NCI-H2227 (cell line): Measurements from ENCODE around the gene OR7G2.
"Not testable (repeated sequence)": the region's sequence is repeated elsewhere in the genome, so short reads cannot be mapped to it uniquely, and the experiment has no call there.

ENCODE experiments used
- DNase-seq: peaks from one replicate; lab custom pipeline; 2025; ENCODE audit not compliant: unreplicated experiment; lab: John Stamatoyannopoulos, UW

The OR7G2 gene

DNA sequence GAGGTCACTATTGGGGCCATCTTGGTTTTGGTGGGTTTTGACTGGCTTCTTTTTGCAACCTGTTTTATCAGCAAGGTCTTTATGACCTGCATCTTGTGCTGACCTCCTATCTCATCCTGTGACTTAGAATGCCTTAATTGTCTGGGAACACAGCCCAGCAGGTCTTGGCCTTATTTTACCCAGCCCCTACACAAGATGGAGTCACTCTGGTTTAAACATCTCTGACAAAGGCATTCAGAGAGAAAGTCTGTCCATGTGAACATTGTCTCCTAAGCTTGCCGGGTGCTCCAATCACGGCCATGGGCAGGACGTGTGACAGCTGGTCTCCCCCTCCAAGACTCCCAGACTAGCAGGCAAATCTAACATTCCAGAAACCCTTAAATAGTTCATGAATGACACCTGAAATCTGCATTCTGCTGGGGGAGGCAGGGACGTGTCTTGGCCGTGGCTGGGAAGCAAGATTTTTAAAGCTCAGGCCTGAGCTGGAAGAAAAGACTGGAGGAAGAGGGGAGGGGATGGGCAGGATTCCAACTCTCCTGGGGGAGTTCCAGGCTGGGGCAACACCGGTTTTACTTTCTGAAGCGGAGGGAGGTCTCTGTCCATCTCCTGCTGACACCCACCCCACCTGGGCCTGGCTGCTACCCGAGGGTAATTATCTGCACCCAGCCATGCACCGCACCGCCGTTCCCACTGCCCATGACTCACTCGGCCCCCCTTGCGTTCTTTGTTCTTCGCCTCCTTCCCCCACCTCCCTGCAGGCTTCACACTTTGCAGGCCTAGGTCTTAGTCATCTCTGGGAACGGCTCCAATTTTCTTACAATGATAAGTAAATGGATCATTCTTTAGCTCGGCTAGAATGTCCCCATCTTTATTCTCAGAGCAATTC lies 32.0 kb downstream of the OR7G2 start:
- peak; percentile 67 for DNase-seq

DNA sequence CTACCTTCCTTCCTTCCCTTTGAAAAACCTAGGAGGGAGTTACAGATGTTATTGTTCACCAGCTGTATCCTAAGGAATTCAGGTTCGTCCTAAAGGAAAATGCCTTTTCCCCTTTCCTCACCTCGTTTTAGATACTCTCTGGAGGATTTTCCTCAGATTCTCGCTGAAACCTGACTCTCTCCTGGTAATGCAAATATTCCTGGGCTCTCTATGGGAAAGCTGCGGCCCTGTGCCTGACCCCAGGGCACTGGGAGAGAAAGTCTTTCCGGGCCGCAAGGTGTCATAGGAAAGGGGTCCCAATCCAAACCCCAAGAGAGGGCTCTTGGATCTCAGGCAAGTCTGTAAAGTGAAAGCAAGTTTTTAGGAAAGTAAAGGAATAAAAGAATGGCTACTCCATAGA lies 33.5 kb downstream of the OR7G2 start:
- DNase-seq: no peak

DNA sequence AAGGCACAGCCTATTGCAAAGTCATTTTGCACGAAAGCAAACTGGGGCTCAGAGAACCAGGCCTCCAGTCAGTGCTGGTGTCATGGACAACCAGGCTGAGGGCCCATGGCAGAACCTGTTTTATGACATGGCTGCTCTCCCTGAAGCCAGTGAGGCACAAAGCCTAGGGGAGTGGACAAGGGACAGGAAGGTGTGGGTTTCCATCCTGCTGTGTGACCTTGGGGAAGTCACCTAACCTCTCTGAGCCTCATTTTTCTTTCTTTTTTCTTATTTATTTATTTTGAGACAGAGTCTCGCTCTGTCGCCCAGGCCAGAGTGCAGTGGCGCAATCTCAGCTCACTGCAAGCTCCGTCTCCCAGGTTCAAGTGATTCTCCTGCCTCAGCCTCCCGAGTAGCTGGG lies 35.6 kb downstream of the OR7G2 start:
- not testable (repeated sequence) for DNase-seq

DNA sequence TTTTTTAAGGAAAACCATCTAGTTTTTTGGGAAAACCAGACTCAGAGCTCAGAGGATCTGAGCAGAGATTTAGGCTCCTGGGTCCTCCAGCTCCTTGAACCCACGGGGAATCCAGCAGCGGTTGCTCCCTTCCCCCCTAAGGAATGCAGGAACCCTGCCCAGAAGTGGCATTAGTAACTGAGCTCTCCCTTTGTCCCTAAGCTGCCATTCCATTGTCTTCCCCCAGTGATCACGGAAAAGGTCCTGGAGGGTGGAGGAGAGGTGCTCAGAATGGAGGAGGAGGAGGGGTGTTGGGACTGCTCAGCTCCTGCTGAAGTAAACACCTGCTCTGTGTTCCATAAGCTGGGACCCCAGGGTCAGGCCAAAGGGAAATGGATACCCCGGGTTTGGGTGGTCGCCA lies 37.2 kb downstream of the OR7G2 start:
- DNase-seq: no peak

DNA sequence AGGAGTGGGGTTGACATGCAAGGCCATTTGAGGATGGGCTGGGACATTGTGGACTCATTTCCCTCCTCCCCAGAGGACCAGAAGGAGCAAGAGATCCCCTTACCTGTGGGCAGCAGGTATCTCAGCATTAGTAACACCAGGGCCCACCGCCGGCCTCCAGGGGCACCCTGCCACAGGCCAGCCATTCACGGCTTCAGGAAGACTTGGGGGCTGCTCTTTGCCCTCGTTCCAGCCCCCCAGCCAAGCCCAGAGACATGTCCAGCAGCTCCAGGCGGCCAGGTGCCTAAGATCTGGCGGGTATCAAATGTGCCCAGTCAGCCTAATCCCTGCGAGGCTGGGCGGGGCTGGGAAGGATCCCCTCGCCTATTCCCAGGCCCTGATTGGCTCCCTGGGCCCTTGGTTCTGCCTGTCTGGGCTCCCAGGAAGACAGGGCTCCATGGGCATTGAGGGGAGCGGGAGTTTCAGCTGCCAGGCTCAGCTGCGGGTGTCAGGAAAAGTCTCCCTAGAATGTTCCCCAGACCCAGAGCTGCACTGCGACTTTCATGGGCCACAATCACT lies 41.7 kb downstream of the OR7G2 start:
- DNase-seq: no peak

DNA sequence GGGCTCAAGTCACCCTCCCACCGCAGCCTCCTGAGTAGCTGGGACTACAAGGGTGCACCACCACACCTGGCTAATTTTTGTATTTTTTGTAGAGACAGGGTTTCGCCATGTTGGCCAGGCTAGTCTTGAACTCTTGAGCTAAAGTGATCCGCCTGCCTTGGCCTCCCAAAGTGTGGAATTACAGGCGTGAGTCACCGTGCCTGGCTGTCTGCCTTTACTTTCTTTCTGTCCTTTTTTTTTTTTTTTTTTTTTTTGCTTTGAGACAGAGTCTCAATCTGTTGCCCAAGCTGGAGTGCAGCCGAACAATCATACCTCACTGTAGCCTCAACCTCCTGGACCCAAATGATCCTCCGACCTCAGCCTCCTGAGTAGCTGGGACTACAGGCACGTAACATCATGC lies 45.4 kb downstream of the OR7G2 start:
- DNase-seq: no peak

DNA sequence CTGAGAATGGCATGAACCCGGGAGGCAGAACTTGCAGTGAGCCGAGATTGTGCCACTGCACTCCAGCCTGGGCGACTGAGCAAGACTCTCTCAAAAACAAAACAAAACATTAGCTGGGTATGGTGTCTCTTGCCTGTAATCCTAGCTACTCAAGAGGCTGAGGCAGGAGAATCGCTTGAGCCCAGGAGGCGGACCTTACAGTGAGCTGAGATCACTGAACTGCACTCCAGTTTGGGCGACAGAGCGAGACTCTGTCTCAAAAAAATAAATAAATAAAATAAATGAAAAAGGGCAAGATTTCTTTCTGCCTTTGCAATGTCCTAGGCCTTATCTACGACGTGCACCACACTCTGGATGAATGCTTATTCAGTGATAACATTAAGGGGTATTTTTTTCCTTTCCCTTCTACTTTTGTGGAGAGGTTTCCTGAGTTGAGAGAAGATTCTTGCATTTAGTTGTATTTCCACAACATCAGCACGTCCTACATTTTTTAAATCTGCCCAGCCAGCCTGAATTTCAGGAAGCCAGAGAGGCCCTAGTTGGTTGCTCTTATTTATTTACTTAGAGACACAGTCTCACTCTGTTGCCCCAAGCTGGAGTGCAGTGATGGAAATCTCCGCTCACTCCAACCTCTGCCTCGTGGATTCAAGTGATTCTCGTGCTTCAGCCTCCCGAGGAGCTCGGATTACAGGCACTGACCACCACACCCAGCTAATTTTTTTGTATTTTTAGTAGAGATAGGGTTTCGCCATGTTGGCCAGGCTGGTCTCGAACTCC lies 46.5 kb downstream of the OR7G2 start:
- DNase-seq: no peak

DNA sequence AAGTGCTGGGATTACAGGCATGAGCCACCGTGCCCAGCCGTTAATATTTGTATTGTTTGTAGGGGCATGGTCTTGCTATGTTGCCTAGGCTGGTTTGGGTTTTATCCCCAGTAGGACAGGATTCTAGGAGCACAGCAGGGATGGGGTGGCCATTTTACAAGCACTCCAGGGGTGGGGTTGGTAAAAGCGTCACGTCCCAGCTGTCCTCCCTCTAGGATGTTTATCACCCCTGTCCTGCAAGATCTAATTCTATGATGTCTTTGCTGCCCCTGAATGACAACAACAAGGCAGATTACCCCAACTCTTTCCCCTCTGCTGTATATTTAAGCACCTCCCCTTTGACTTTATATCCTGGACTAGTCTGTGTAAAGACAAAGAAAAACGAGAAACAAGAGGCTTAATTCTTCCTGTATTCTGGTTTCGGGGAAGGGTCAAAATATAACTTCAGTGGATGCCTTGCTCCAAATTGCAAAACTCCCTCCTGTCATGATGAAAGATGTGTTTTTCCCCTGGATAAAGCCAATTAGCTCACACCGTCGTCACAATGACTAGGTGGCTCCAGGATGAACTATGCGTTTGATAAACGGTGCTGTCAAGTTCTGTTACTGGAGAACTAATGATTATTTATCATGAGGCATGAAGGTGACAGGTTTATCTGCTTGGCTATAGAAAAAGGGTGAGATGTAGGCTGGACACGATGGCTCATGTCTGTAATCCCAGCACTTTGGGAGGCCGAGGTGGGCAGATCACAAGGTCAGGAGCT lies 48.2 kb downstream of the OR7G2 start:
- DNase-seq: peak; percentile 26

DNA sequence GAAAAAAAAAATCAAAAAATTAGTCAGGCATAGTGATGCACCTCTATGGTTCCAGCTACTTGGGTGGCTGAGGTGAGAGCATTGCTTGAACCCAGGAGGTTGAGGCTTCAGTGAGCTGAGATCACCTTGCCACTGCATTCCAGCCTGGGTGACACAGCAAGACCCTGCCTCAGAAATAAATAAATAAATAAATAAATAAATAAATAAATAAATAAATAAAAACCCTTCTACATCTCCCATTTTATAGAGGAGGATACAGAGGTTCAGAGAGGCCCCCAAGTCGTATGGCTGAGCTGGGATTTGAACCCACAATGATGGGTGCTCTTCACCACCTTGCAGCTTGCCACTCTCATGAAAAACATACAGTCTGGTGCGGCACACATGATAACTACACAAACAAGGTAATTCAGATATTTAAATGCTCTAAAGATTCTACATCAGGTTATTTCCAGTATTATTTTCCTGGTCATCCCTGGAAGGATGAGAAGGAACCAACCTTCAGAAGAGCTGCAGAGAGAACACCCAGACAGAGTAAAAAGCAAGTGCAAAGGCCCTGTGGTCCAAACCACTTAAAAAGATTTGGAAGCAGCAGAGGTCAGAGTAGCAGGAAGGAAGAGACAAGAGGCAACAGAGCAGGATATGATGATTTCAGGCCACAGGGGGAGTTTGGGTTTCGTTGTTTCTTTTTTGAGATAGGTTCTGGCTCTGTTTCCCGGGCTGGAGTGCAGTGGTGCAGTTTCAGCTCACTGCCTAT lies 49.6 kb downstream of the OR7G2 start:
- no peak for DNase-seq

DNA sequence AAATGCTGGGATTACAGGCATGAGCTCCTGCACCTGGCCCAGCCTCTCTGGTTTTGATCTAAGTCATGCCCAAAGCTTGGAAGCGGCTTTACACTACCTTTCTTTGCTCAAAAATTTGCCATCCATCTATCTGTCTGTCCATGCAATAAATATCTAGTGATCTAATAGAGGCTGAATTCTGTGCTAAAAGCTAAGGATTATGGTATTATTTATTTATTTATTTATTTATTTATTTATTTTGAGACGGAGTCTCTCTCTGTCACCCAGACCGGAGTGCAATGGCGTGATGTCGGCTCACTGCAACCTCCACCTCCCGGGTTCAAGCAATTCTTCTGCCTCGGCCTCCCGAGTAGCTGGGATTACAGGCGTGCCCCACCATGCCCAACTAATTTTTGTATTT lies 51.1 kb downstream of the OR7G2 start:
- not testable (repeated sequence) for DNase-seq

DNA sequence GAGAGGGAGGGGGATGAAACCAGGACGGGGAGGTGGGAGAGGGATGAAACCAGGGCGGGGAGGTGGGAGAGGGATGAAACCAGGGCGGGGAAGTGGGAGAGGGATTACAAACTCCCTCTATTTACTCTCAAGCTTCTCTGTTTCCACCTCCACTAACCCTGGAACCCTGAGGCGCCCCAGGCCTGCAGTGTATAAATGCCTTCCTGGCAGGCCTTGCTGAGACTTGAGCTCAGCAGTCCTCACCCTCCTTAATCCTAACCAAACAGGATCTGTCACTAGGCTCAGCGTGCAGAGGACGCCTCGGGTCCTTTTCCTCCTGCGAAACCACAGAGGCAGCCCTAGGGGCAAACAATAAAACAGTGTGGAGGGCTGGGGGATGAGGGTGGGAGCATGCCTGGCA lies 52.5 kb downstream of the OR7G2 start:
- DNase-seq: no peak

DNA sequence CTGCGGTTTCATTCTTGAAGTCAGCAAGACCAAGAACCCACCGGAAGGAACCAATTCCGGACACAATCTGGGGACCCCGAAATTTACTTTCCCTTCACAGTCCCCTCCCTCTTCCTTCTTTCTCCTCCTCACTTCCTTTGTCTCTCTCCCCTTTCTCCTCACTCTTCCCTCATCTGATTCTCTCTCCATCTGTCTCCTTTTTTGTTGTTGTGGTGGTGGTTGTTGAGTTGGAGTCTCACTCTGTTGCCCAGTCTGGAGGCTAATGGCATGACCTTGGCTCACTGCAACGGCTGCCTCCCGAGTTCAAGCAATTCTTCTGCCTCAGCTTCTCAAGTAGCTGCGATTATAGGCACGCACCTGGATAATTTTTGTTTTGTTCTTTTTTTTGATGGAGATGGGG lies 53.1 kb downstream of the OR7G2 start:
- DNase-seq: no peak

DNA sequence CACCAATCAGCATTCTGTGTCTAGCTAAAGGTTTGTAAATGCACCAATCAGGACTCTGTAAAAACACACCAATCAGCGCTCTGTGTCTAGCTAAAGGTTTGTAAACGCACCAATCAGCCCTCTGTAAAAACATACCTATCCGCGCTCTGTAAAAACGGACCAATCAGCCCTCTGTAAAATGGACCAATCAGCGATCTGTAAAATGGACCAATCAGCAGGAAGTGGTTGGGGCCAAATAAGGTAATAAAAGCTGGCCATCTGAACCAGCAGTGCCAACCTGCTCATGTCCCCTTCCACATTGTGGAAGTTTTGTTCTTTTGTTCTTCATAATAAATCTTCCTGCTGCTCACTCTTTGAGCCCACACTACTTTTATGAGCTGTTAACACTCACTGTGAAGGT lies 53.6 kb downstream of the OR7G2 start:
- DNase-seq: not testable (repeated sequence)

DNA sequence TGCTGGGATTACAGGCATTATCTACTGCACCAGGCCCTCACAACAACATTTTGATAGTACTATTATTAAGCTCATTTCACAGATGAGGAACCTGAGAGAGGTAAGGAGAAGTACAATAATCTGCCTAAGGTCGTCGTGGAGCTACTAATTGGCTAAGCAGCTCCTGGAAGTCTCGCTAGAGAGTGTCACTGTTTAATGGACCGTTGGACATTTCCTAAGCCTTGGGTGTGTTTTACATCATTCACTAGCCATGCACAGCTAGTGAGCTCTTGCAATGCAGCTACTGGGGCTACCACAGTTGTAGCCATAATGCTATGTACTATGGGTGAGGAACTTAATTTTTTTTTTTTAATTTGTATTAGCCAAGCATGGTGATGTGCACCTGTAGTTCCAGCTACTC lies 54.4 kb downstream of the OR7G2 start:
- DNase-seq: no peak
